Measurements from ENCODE around the gene SLC38A9. TPM values are rescaled to one million over a fixed set of nuclear protein-coding genes. Genes with fewer than 3 reads are reported as not detected.

The SLC38A9 gene
- total and polyA plus RNA-seq, 7 donors: 2.4 to 56.5 (median 12.5) TPM

DNA sequence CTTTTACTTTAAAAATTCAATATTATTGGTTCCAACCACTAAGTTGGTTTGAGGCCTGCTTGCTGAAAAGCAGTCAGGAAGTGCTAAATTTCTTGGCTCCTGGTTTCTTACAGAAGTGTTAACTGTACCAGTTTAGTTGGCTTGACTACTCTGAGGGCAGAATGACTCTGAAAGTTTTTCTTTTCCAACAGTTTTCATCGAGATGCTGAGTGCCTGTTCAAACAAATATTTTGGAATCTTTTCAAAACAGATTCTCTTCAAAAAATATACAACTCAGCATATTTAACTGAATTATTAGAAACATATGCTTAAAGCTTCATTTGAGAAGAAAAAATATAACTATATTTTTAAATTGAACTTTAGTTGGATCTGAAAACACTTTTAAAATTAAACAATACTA lies 37.0 kb downstream of the SLC38A9 start:
- 51 to 71% methylated on average over 1 of the region's 1 CpG for WGBS, 2 donors
- Histone ChIP-seq H3K4me3 (no peak overlapping the region), H3K36me3 (no peaks in the 10 kb centered on the region), H3K4me1 (peaks cover 0 to 51% (median 35%) of the 10 kb centered on the region in 4 donors), H3K27me3 (no peaks in the 10 kb centered on the region), H3K9me3 (no peaks in the 10 kb centered on the region), H3K27ac (peak overlapping the region; percentile 4 to 61 (median 46))
- intact Hi-C loops (cut with DNase I): no loop called here
- no peak for DNase-seq
- TF ChIP-seq EP300 (IDR thresholded peaks at IDR 0.05) (no peak), POLR2A (IDR thresholded peaks at IDR 0.05) (no peak), POLR2AphosphoS5 (IDR thresholded peaks at IDR 0.05) (no peak), CTCF (IDR thresholded peaks at IDR 0.05) (no peak)

GRCh38 chr5:55674340-55674739 lies 37.8 kb downstream of the SLC38A9 start:
- WGBS, 2 donors: 48 to 62% methylated on average over 2 of the region's 2 CpGs
- no peaks in the 10 kb centered on the region for H3K27me3 ChIP-seq
- H3K9me3 ChIP-seq: no peaks in the 10 kb centered on the region
- intact Hi-C loops (cut with DNase I): loop anchor here (5.0 kb wide), 1 partner anchor 72 kb away; no protein-coding TSS in a partner anchor
- no peak for DNase-seq
- no peak overlapping the region for H3K4me3 ChIP-seq
- H3K36me3 ChIP-seq: no peaks in the 10 kb centered on the region
- H3K27ac ChIP-seq: peak overlapping the region in 3 of 4 donors; percentile 40 to 61 (median 53)
- TF ChIP-seq CTCF (IDR thresholded peaks at IDR 0.05) (no peak), POLR2A (IDR thresholded peaks at IDR 0.05) (no peak), POLR2AphosphoS5 (IDR thresholded peaks at IDR 0.05) (no peak), EP300 (IDR thresholded peaks at IDR 0.05) (no peak)
- H3K4me1 ChIP-seq: peaks cover 0 to 48% (median 28%) of the 10 kb centered on the region in 4 donors

- WGBS, 2 donors: 90 to 96% methylated on average over 2 of the region's 2 CpGs
- H3K27me3 ChIP-seq: no peaks in the 10 kb centered on the region
- no peaks in the 10 kb centered on the region for H3K9me3 ChIP-seq
- DNase-seq: no peak
- intact Hi-C loops (cut with DNase I): loop anchor here (5.0 kb wide), 1 partner anchor 70 kb away; no protein-coding TSS in a partner anchor
- no peaks in the 10 kb centered on the region for H3K36me3 ChIP-seq
- TF ChIP-seq CTCF (IDR thresholded peaks at IDR 0.05) (no peak), POLR2AphosphoS5 (IDR thresholded peaks at IDR 0.05) (no peak), EP300 (IDR thresholded peaks at IDR 0.05) (no peak), POLR2A (IDR thresholded peaks at IDR 0.05) (no peak)
- H3K4me3 ChIP-seq: no peak overlapping the region
- peaks cover 0 to 65% (median 41%) of the 10 kb centered on the region in 4 donors for H3K4me1 ChIP-seq
- peak overlapping the region in 3 of 4 donors; percentile 41 to 60 (median 60) for H3K27ac ChIP-seq
Measured at GRCh38 chr5:55672477-55672911, 39.6 kb downstream of the SLC38A9 start.

DNA sequence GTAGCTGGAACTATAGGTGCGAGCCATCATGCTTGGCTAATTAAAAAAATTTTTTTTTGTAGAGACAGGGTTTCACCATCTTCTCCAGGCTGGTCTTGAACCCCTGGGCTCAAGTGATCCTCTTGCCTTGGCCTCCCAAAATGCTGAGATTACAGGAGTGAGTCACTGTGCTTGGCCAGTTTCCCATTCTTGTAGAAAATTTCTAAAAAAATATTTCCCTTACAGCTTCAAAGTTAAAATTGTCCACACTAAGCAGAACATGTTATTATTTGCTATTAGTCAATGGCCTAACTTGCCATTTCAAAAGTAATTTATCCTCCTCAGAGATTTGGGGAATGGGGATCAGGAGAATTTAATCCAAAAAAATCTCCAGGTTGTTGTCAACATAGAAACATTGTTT lies 40.1 kb downstream of the SLC38A9 start:
- intact Hi-C loops (cut with DNase I): loop anchor here (5.0 kb wide), 1 partner anchor 70 kb away; no protein-coding TSS in a partner anchor
- peak overlapping the region in 3 of 4 donors; percentile 41 to 60 (median 60) for H3K27ac ChIP-seq
- peaks cover 0 to 62% (median 41%) of the 10 kb centered on the region in 4 donors for H3K4me1 ChIP-seq
- TF ChIP-seq EP300 (IDR thresholded peaks at IDR 0.05): no peak
- TF ChIP-seq POLR2AphosphoS5 (IDR thresholded peaks at IDR 0.05): no peak
- no peak for TF ChIP-seq POLR2A (IDR thresholded peaks at IDR 0.05)
- no peak for TF ChIP-seq CTCF (IDR thresholded peaks at IDR 0.05)
- DNase-seq: no peak
- 98 to 99% methylated on average over 1 of the region's 1 CpG for WGBS, 2 donors
- H3K9me3 ChIP-seq: no peaks in the 10 kb centered on the region
- H3K27me3 ChIP-seq: no peaks in the 10 kb centered on the region
- H3K4me3 ChIP-seq: no peak overlapping the region
- H3K36me3 ChIP-seq: no peaks in the 10 kb centered on the region

- TF ChIP-seq POLR2A (IDR thresholded peaks at IDR 0.05) (no peak), CTCF (IDR thresholded peaks at IDR 0.05) (no peak), EP300 (IDR thresholded peaks at IDR 0.05) (peak in 3 of 4 donors; percentile 35 to 70 (median 65)), POLR2AphosphoS5 (IDR thresholded peaks at IDR 0.05) (peak; percentile 65 to 85 (median 84))
- Histone ChIP-seq H3K27ac (peak overlapping the region; percentile 49 to 83 (median 66)), H3K9me3 (no peaks in the 10 kb centered on the region), H3K36me3 (peaks cover 0 to 7% (median 0%) of the 10 kb centered on the region in 4 donors), H3K4me3 (no peak overlapping the region), H3K27me3 (no peaks in the 10 kb centered on the region), H3K4me1 (peaks cover 0 to 37% (median 24%) of the 10 kb centered on the region in 4 donors)
- DNase-seq: no peak
- intact Hi-C loops (cut with DNase I): no loop called here
Measured at GRCh38 chr5:55668356-55668755, 43.8 kb downstream of the SLC38A9 start.
